ENCODE measurements around the gene CALCOCO2.

The CALCOCO2 gene

DNA sequence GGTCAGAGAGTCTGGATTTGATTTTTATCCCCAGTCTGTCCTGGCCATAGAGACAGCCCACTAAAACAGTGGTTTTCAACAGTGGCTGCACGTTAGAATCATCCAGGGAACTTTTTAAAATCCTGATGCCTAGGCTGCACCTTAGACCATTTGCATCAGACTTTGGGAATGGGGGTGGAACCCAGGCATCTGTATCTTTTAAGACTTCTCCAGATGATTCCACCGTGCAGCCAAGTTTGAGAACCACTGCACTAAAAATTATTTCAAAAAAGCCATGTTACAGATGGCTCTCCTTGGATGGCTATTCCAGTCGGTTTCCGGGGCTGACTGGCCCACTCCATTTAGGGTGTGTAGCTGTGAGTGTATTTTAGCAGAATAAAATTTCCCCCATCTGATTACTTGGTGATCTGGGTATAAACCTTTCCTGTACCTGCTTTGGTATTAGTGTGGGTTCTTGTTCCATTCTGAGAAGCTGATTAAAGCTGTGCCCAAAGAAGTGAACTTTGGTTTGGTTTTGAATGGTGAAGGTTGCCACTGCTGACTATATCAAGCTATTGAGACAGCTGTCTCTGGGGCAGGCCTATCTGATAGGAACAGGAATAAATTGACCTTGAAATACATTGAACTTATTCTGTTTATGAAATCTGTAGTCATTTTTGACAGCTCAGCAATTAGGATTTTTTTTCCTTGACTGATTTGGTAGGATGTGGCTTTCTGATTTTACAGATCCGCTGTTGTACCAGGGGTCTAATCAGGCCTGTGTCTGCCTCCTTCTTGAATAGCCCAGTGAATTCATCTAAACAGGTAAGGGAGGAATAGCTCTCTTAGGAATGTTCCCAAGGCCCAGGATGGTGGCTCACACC, 63.0 kb downstream of the CALCOCO2 start:
- H3K4me1 ChIP-seq (ENCODE audit: insufficient read depth, insufficient read length): peaks cover 2% of the 10 kb centered on the region
- H3K9me3 ChIP-seq (ENCODE audit: insufficient read depth, low read length): no peaks in the 10 kb centered on the region
- DNase-seq (ENCODE audit: low read depth, low spot score): no peak
- peaks cover 45% of the 10 kb centered on the region for H3K36me3 ChIP-seq (ENCODE audit: insufficient read depth, insufficient read length, low read length)
- H3K4me3 ChIP-seq (ENCODE audit: insufficient read length, low read depth): peak overlapping the region; percentile 96
- TF ChIP-seq ZNF274 (IDR thresholded peaks at IDR 0.05; ENCODE audit: low read depth, low read length) (no peak), YY1 (IDR thresholded peaks at IDR 0.05; ENCODE audit: insufficient read depth, insufficient read length) (no peak), SUZ12 (IDR thresholded peaks at IDR 0.05; ENCODE audit: extremely low read depth, insufficient read depth, insufficient read length) (no peak)
- H3K9ac ChIP-seq (ENCODE audit: insufficient read length, low read depth): peak overlapping the region; percentile 92
- no peaks in the 10 kb centered on the region for H3K27me3 ChIP-seq (ENCODE audit: insufficient read depth, insufficient read length)

DNA sequence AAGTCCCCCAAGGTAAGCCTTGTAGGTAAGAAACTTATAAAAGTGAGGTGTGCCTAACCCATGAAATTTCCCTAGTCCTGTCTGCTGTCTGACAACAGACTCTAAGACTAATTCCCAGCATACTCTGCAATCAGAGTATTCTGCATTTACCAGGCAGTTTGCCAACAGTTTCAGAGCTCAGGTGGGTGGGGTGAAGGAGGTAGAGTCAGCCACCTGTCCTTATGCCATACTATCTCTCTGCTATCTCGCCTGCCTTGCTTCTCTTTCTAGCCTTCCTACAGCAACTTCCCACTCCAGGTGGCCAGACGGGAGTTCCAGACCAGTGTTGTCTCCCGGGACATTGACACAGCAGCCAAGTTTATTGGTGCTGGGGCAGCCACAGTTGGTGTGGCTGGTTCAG, 64.1 kb downstream of the CALCOCO2 start:
- DNase-seq (ENCODE audit: low read depth, low spot score): no peak

DNA sequence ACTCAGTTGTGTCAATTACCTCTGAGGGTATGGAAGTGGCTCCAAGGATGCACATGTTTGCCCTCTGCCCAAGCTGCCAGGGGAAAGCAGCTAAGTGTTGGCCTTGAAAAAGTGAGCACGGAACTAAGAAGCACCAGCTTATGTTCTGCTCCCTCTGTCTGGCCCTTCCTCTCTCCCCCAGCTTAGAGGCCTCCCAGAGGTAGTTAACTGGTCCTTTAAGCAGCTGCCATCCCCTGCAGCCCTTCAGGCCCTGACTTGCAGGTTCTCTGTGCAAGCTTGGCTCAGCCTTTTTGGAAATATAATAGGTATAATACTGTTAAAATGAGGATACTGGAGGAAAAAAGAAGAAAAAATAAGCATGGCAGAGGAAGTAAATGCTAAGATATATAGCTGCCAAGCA, 70.4 kb downstream of the CALCOCO2 start:
- peaks cover 30% of the 10 kb centered on the region for H3K36me3 ChIP-seq (ENCODE audit: insufficient read depth, insufficient read length, low read length)
- H3K9ac ChIP-seq (ENCODE audit: insufficient read length, low read depth): peak overlapping the region; percentile 6
- H3K9me3 ChIP-seq (ENCODE audit: insufficient read depth, low read length): no peaks in the 10 kb centered on the region
- TF ChIP-seq SUZ12 (IDR thresholded peaks at IDR 0.05; ENCODE audit: extremely low read depth, insufficient read depth, insufficient read length): no peak
- no peak for TF ChIP-seq ZNF274 (IDR thresholded peaks at IDR 0.05; ENCODE audit: low read depth, low read length)
- TF ChIP-seq YY1 (IDR thresholded peaks at IDR 0.05; ENCODE audit: insufficient read depth, insufficient read length): no peak
- H3K4me1 ChIP-seq (ENCODE audit: insufficient read depth, insufficient read length): no peaks in the 10 kb centered on the region
- no peak overlapping the region for H3K4me3 ChIP-seq (ENCODE audit: insufficient read length, low read depth)
- H3K27me3 ChIP-seq (ENCODE audit: insufficient read depth, insufficient read length): no peaks in the 10 kb centered on the region
- no peak for DNase-seq (ENCODE audit: low read depth, low spot score)

More for the DNA sequence above, 64.1 kb downstream of the CALCOCO2 start:
- no peak for TF ChIP-seq YY1 (IDR thresholded peaks at IDR 0.05; ENCODE audit: insufficient read depth, insufficient read length)
- TF ChIP-seq SUZ12 (IDR thresholded peaks at IDR 0.05; ENCODE audit: extremely low read depth, insufficient read depth, insufficient read length): no peak
- TF ChIP-seq ZNF274 (IDR thresholded peaks at IDR 0.05; ENCODE audit: low read depth, low read length): no peak
- Histone ChIP-seq H3K36me3 (ENCODE audit: insufficient read depth, insufficient read length, low read length) (peaks cover 48% of the 10 kb centered on the region), H3K4me3 (ENCODE audit: insufficient read length, low read depth) (no peak overlapping the region), H3K27me3 (ENCODE audit: insufficient read depth, insufficient read length) (no peaks in the 10 kb centered on the region), H3K9ac (ENCODE audit: insufficient read length, low read depth) (no peak overlapping the region), H3K9me3 (ENCODE audit: insufficient read depth, low read length) (no peaks in the 10 kb centered on the region), H3K4me1 (ENCODE audit: insufficient read depth, insufficient read length) (peaks cover 2% of the 10 kb centered on the region)

DNA sequence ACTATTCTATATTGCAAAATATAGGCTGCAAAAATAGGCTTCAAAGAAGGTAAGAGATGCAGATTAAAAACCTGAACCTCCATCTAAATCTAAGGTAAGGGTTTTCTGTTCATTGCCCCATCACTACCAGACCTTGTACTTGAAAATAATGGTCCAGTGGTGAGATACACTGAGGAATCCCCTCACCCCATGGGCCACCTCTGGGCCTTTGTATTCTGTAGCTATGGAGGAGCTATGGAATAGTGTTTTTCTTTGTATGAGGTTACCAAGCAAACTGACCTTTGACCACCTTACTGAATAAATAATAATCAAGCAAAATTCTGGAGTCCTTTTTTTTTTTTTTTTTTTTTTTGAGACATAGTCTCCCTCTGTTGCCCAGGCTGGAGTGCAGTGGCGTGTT, 72.6 kb downstream of the CALCOCO2 start:
- Histone ChIP-seq H3K36me3 (ENCODE audit: insufficient read depth, insufficient read length, low read length) (peaks cover 12% of the 10 kb centered on the region), H3K9ac (ENCODE audit: insufficient read length, low read depth) (no peak overlapping the region), H3K9me3 (ENCODE audit: insufficient read depth, low read length) (no peaks in the 10 kb centered on the region), H3K4me1 (ENCODE audit: insufficient read depth, insufficient read length) (no peaks in the 10 kb centered on the region), H3K27me3 (ENCODE audit: insufficient read depth, insufficient read length) (no peaks in the 10 kb centered on the region), H3K4me3 (ENCODE audit: insufficient read length, low read depth) (no peak overlapping the region)
- TF ChIP-seq ZNF274 (IDR thresholded peaks at IDR 0.05; ENCODE audit: low read depth, low read length): no peak
- no peak for DNase-seq (ENCODE audit: low read depth, low spot score)

DNA sequence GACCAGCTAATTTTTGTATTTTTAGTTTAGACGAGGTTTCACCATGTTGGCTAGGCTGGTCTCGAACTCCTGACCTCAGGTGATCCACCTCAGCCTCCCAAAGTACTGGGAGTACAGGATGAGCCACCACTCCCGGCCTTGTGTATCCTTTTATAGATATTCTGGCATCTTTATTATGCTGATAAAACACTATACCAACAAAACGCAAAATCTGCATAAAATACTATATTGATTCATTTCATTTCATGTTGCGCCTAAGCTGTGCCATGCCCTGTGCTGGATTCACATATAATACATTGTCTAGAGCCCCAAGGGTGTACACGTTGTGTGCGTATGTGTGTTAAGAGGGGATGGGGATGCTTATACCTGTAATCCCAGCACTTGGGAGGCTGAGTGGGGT, 73.6 kb downstream of the CALCOCO2 start:
- Histone ChIP-seq H3K9ac (ENCODE audit: insufficient read length, low read depth) (no peak overlapping the region), H3K27me3 (ENCODE audit: insufficient read depth, insufficient read length) (no peaks in the 10 kb centered on the region), H3K9me3 (ENCODE audit: insufficient read depth, low read length) (no peaks in the 10 kb centered on the region), H3K4me1 (ENCODE audit: insufficient read depth, insufficient read length) (no peaks in the 10 kb centered on the region), H3K4me3 (ENCODE audit: insufficient read length, low read depth) (no peak overlapping the region), H3K36me3 (ENCODE audit: insufficient read depth, insufficient read length, low read length) (peaks cover 8% of the 10 kb centered on the region)
- DNase-seq (ENCODE audit: low read depth, low spot score): no peak
- TF ChIP-seq SUZ12 (IDR thresholded peaks at IDR 0.05; ENCODE audit: extremely low read depth, insufficient read depth, insufficient read length) (no peak), ZNF274 (IDR thresholded peaks at IDR 0.05; ENCODE audit: low read depth, low read length) (no peak), YY1 (IDR thresholded peaks at IDR 0.05; ENCODE audit: insufficient read depth, insufficient read length) (no peak)

DNA sequence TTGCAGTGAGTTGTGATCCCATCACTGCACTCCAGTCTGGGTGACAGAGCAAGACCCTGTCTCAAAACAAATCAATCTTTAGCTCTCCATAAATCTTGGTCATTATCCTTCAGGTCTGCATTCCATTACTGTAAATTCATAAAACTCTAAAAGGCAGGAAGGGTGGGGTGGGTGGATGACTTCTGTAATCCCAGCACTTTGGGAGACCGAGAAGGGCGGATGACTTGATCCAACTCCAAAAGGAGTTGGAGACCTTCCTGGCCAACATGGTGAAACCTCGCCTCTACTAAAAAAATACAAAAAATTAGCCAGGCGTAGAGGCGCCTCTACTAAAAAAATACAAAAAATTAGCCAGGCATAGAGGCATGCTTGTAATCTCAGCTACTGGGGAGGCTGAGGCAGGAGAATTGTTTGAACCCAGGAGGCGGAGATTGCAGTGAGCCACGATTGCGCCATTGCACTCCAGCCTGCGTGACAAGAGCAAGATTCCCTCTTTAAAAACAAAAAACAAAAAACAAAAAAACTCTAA, 75.2 kb downstream of the CALCOCO2 start:
- no peak for DNase-seq (ENCODE audit: low read depth, low spot score)
- no peak for TF ChIP-seq ZNF274 (IDR thresholded peaks at IDR 0.05; ENCODE audit: low read depth, low read length)
- no peaks in the 10 kb centered on the region for H3K9me3 ChIP-seq (ENCODE audit: insufficient read depth, low read length)
- no peak overlapping the region for H3K9ac ChIP-seq (ENCODE audit: insufficient read length, low read depth)
- peaks cover 22% of the 10 kb centered on the region for H3K36me3 ChIP-seq (ENCODE audit: insufficient read depth, insufficient read length, low read length)
- no peaks in the 10 kb centered on the region for H3K4me1 ChIP-seq (ENCODE audit: insufficient read depth, insufficient read length)
- H3K4me3 ChIP-seq (ENCODE audit: insufficient read length, low read depth): no peak overlapping the region
- H3K27me3 ChIP-seq (ENCODE audit: insufficient read depth, insufficient read length): no peaks in the 10 kb centered on the region

DNA sequence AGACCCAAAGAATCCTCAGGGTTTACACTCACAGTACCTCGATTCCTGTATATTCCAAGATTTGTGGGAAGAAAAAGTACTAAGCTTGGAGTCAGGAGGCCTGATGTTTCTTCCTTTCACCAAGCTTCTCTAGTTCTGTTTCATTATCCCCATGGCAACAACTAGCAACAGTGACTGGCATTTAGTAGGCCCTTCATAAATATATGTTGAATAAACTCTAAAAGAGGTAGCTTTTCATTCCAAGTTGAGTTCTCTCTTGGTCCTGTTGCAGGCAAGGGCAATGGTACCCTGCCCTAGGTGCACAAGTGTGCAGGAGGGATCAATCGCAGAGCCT, 76.8 kb downstream of the CALCOCO2 start:
- no peaks in the 10 kb centered on the region for H3K27me3 ChIP-seq (ENCODE audit: insufficient read depth, insufficient read length)
- DNase-seq (ENCODE audit: low read depth, low spot score): no peak
- no peaks in the 10 kb centered on the region for H3K4me1 ChIP-seq (ENCODE audit: insufficient read depth, insufficient read length)
- H3K36me3 ChIP-seq (ENCODE audit: insufficient read depth, insufficient read length, low read length): peaks cover 38% of the 10 kb centered on the region
- H3K9ac ChIP-seq (ENCODE audit: insufficient read length, low read depth): peak overlapping the region; percentile 96
- TF ChIP-seq ZNF274 (IDR thresholded peaks at IDR 0.05; ENCODE audit: low read depth, low read length): no peak
- no peak for TF ChIP-seq YY1 (IDR thresholded peaks at IDR 0.05; ENCODE audit: insufficient read depth, insufficient read length)
- TF ChIP-seq SUZ12 (IDR thresholded peaks at IDR 0.05; ENCODE audit: extremely low read depth, insufficient read depth, insufficient read length): no peak
- H3K4me3 ChIP-seq (ENCODE audit: insufficient read length, low read depth): peak overlapping the region; percentile 82
- H3K9me3 ChIP-seq (ENCODE audit: insufficient read depth, low read length): no peaks in the 10 kb centered on the region
